Colonic mucosa (tissue), 4 donors: ENCODE results near the gene RPL18. TPM values are rescaled to one million over a fixed set of nuclear protein-coding genes. Genes with fewer than 3 reads are reported as not detected.

Experiments
- DNase-seq: peaks from one replicate; pipeline ENCODE4 v3.0.0-alpha.2; 2020
- H3K27ac ChIP-seq: fragments of 200-600 bp; one replicate; pipeline ENCODE4 v1.8.0; 2021
- H3K27me3 ChIP-seq: fragments of 200-600 bp; one replicate; pipeline ENCODE4 v1.8.0; 2021
- H3K36me3 ChIP-seq: fragments of 200-600 bp; one replicate; pipeline ENCODE4 v1.8.0; 2021
- H3K4me1 ChIP-seq: fragments of 200-600 bp; one replicate; pipeline ENCODE4 v1.8.0; 2021; ENCODE audit warnings: mild to moderate bottlenecking
- H3K4me3 ChIP-seq: fragments of 200-600 bp; one replicate; pipeline ENCODE4 v1.8.0; 2021
- H3K9ac ChIP-seq, 2 donors: one replicate each; pipeline ENCODE4 v1.7.0; 2013; ENCODE audit warnings: control low read depth in 2 of 2, low read depth in 2 of 2, low read length in 2 of 2
- H3K9me3 ChIP-seq: fragments of 200-600 bp; one replicate; pipeline ENCODE4 v1.8.0; 2021
- CTCF ChIP-seq: fragments of 200-600 bp; IDR thresholded peaks from one replicate; pipeline ENCODE4 v1.8.0; 2022; ENCODE audit warnings: antibody characterized with exemption, mild to moderate bottlenecking
- intact Hi-C: fragments of 100-400 bp; cut with DNase I; formaldehyde crosslinking; loops from one replicate; pipeline ENCODE4 v1.14.1; 2022
- total RNA-seq, 2 donors: library from RNA; stranded (reverse); fragmentation: NEBNext Ultra II Directional in 1 of 2; extraction: Animal tissue kit (Norgen Biotek cat#: 25700) in 1 of 2; gene quantifications; one replicate each; pipeline ENCODE4 v1.2.1, GENCODE V29; 2021
- donor health status: healthy.
- donor health status: DM: no; HTN: no; CAD: no.
- donor health status: DM: no; HTN: no; CAD: no.

Gene RPL18
- total RNA-seq, 2 donors from 2014 or later = 1,499 to 1,736 TPM

GRCh38 chr19:48637449-48637947 lies 18.5 kb upstream of the RPL18 start:
- Histone ChIP-seq H3K9me3 (no peaks in the 10 kb centered on the region), H3K4me1 (peaks cover 21% of the 10 kb centered on the region)
- intact Hi-C loops = no loop called here

GRCh38 chr19:48636859-48637448 lies 18.0 kb upstream of the RPL18 start, which contains the start of gene DBP:
DBP (minus strand) TSS chr19:48637379; CDS start chr19:48636994, 385 bp downstream.
- H3K36me3 ChIP-seq = no peaks in the 10 kb centered on the region
- peak within 1 kb of the TSS; percentile 82 to 99 for H3K9ac ChIP-seq
- H3K27me3 ChIP-seq = no peaks in the 10 kb centered on the region
- peak within 1 kb of the TSS; percentile 81 for H3K4me3 ChIP-seq
- peaks cover 21% of the 10 kb centered on the region for H3K4me1 ChIP-seq
- no peak for TF ChIP-seq CTCF
- no peaks in the 10 kb centered on the region for H3K9me3 ChIP-seq
- H3K27ac ChIP-seq = peak within 1 kb of the TSS; percentile 93
- intact Hi-C loops = no loop called here
- DNase-seq = no peak

More at GRCh38 chr19:48637449-48637947, 18.5 kb upstream of the RPL18 start:
- TF ChIP-seq CTCF = no peak
- Histone ChIP-seq H3K27me3 (no peaks in the 10 kb centered on the region), H3K4me3 (peak overlapping the region; percentile 81), H3K27ac (peak overlapping the region; percentile 93), H3K9ac (peak overlapping the region; percentile 70 to 99), H3K36me3 (no peaks in the 10 kb centered on the region)
- DNase-seq = peak; percentile 99

- H3K27ac ChIP-seq = peak overlapping the region; percentile 93
- no peak for TF ChIP-seq CTCF
- peak overlapping the region; percentile 82 to 99 for H3K9ac ChIP-seq
- peaks cover 21% of the 10 kb centered on the region for H3K4me1 ChIP-seq
- intact Hi-C loops = no loop called here
- peak; percentile 72 for DNase-seq
- H3K27me3 ChIP-seq = no peaks in the 10 kb centered on the region
- H3K4me3 ChIP-seq = peak overlapping the region; percentile 81
- H3K36me3 ChIP-seq = no peaks in the 10 kb centered on the region
- no peaks in the 10 kb centered on the region for H3K9me3 ChIP-seq
Measured at GRCh38 chr19:48635966-48636858, 17.2 kb upstream of the RPL18 start.

GRCh38 chr19:48635263-48635965 lies 16.4 kb upstream of the RPL18 start:
- Histone ChIP-seq H3K27ac (peak overlapping the region; percentile 93), H3K4me1 (peaks cover 27% of the 10 kb centered on the region), H3K4me3 (peak overlapping the region; percentile 81), H3K27me3 (no peaks in the 10 kb centered on the region), H3K36me3 (no peaks in the 10 kb centered on the region), H3K9ac (peak overlapping the region; percentile 82 to 99), H3K9me3 (no peaks in the 10 kb centered on the region)
- DNase-seq = peak; percentile 80
- intact Hi-C loops = no loop called here
- TF ChIP-seq CTCF = no peak
